Measurements from ENCODE around the gene AGPAT4. TPM values are rescaled to one million over a fixed set of nuclear protein-coding genes. Genes with fewer than 3 reads are reported as not detected.

AGPAT4 gene
- total RNA-seq, 1 donor from 2014 or later = 44.4 TPM

GRCh38 chr6:161094955-161095354, 178.9 kb downstream of the AGPAT4 start:
- DNase-seq (ENCODE audit: low spot score in 2 of 2) (no peak), FAIRE-seq (no peak)

DNA sequence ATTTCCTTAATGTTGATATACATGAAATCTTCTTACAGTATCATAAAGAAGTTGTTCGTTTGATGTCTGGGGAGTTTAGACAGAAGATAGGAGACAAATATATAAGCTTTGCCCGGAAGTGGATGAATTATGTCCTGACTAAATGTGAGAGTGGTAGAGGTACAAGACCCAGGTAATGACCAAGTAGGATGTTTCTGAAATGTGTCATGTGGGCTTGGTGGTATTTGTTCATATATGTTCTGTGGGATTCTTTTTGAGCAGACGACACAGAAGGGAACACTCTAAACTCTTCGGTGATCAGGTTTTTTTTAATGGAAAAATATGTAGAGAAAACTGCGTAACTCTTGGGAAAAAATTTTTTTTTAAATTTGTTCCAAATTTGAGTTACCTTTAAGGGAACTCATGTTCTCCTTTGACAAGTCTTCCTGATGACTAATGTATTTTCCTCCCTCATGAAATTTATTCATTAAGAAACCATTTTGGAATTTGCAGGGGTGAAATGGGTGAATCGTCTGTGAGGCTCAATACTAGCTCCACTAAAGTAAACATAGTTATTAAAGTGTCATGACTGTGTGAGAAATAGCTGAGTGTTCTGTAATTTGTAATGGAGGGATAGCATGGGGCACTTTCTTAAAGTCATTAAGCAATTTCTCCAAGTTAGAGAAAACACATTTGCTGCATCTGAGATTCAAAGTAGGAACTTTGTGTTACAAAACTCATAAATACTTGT, 181.7 kb downstream of the AGPAT4 start:
- FAIRE-seq (no peak), DNase-seq (ENCODE audit: low spot score in 2 of 2) (no peak)

DNA sequence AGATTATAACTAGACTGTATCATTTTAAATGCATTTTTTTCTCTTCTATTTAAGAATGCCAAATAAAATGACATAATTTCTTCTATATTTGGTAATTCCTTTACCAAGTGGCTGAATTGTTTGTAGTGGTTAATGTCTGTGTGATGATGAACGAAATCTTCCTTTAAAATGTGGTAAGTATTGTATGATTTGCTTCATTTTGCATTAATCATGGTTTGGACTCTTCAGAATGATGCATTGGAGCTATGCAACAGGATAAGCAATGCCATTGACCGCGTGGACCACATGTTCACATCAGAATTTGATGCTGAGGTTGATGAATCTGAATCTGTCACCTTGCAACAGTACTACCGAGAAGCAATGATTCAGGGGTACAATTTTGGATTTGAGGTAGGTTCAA, 182.7 kb downstream of the AGPAT4 start:
- DNase-seq (ENCODE audit: low spot score in 2 of 2) = no peak
- no peak for FAIRE-seq

- no peak for DNase-seq (ENCODE audit: low spot score in 2 of 2)
- FAIRE-seq = no peak
These were observed 185.1 kb downstream of the AGPAT4 start for GRCh38 chr6:161088676-161089328.

DNA sequence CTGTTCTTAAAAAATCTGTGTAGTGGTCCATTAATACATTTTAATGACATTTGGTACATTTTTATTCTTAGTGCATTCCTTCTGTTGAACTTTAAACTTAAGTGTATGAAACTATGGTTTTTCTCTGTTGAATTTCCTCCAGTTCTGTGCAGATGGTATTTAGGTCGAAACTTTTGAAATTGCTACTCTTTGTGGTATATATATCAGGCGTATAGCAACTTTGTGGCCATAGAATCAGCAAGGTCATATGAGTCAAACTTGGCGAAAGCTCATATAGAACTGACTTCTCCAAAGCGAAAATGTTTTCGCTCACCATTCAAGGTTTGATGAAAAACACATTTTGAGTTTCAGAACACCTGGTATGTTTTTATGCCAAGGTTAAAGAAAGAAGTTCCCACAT, 188.6 kb downstream of the AGPAT4 start:
- DNase-seq (ENCODE audit: low spot score in 2 of 2) (no peak), FAIRE-seq (no peak)

DNA sequence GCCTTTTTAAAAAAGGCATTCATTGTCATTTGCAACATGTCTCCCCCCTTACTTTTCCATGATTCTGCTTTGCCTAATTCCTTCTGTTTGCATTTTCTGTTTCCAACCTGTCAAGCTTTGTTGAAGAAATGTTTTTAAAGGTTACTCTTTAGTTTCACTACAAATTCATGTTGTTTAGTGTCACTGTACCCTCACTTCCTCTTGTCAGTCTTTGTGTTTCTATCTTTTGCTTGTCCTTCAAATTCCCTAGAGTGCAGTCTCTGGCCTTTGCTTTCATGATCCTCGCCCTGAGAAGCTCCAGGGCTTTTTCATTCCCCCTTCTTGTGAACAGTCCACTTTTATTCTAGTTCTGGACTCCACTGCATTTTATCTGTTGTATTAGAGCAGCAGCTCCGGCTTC, 191.6 kb downstream of the AGPAT4 start:
- DNase-seq (ENCODE audit: low spot score in 2 of 2) (no peak), FAIRE-seq (no peak)

DNA sequence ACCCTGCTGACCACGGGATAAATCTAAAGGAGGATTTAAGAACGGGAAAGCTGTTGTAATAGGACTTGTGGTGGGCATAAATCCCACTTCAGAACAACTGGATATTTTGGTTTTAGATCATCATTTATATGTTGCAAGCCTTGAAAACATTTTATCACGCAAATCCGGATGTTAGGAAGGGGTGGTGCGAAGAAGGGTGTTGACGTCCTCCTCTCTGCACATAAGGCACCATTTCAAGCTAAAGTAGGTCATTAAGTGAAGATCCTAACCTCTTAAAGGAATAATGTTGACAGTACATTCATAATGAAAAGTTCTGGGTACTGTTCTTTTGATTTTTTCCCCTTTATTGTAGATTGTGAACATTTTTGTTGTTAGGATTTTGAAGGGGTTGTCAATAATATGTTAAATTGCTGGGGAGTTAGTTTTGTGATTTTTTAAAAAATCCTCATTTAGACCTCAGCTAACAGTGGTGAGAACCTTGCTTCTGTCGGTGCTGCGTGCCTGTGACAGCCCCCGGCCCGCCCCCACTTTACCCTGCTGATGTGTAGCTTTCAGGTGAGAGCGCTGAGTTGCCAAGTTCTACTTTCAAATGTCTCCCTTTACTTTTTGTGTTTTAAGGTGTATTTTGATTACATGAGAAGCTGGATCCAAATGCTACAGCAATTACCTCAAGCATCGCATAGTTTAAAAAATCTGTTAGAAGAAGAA, 193.4 kb downstream of the AGPAT4 start:
- FAIRE-seq = no peak
- no peak for DNase-seq (ENCODE audit: low spot score in 2 of 2)
